ENCODE data around the gene METRNL.

METRNL gene

DNA sequence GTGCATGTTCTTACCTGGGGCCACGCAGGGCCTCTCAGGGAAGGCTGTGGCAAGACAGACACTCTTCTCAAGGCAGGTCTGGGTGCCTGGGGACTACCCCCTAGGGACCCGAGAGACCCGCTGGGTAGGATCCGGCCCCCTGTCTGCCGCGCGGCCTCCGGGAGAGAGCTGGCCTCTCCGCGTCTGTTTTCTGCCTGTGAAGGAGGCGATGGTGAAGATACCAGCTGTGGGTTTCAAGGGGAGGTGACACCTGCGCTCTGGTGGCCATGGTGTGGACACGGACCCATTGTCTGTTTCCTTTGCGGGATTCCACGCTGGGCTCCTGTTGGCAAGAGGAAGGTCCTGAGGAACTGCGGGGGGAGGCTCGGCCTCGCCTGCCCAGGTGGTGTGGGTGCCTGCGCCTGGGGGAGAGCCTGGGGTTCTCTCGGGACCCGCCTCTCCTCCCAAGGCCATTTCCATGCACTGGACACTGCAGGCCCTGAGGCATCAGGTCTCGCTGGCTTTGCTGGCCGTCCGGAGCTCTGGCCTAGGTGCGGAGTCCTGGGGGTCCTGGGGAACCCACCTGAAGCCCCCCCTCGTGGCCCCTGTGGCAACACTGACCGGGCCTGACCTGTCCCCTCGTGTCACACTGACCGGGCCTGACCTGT, 12.2 kb upstream of the METRNL start:
- no peak for DNase-seq (ENCODE audit: low read depth)

DNA sequence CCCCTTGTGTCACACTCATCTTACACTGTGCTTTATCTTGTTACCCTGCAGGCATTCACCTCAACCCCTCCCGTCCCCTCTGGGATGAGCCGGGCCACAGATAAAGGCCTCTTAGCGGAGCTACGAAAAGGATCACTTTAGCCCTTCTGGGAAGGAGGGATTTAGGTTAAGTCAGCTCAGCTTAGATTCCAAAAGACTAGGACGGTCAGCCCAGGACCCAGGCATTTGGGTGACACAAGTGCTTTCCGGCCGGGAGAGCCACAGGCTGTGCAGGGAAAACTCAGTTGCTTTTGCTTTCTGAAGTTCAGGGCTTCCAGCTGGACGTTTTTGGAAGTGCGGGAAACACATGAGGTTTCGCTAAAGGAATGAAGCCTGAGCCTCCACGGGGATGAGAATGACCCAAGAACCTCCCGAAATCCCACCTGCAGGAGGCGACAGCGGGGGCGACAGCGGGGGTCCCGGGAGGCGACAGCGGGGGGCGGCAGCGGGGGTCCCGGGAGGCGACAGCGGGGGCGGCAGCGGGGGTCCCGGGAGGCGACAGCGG, 11.6 kb upstream of the METRNL start:
- no peak for DNase-seq (ENCODE audit: low read depth)

DNA sequence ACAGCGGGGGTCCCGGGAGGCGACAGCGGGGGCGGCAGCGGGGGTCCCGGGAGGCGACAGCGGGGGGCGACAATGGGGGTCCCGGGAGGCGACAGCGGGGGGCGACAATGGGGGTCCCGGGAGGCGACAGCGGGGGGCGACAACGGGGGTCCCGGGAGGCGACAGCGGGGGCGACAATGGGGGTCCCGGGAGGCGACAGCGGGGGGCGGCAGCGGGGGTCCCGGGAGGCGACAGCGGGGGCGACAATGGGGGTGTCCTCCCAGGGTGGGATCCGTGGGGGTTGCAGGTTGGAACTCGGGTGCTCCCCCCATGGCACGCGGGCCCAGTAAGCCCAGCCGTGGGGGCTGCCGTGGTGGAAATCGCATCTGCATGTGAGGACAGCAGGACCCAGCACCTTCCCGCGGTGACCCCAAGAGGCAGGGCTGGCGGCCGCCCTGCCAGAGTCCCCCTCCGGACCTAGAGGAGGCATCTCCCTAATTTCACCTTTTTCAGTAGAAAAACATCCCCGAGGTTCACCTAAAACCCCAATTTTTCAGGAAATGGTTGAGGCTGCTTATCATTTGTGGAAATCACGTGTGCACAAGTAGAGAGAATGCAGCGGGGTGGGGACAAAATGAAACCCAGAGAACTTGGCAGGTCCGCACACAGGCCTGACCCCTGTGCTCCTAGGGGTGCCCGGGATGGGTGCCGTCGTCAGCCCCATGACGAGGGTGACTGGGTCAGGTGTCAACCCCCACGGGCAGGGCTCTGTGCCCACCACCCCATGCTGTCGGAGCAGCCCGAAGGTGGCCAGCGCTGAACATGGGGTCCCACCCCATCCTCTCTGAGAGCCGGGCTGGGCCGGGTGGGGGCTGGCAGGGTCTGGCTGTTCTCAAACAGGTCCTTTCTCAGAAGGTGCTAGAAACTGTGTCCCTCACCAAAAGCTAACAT, 10.5 kb upstream of the METRNL start:
- DNase-seq (ENCODE audit: low read depth): no peak

DNA sequence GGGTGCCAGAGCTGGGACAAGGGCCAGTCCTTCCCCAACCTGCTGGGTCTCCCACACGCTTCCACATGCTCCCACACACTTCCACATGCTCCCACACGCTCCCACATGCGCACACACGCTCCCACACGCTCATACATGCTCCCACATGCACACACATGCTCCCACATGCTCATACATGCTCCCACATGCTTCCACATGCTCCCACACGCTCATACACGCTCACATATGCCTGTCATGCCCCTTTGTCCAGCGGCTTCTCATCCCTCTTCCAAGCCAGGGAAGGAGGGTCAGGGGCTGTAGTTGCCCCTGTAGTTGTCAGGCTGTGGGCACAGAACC, 9.9 kb upstream of the METRNL start:
- no peak for DNase-seq (ENCODE audit: low read depth)

DNA sequence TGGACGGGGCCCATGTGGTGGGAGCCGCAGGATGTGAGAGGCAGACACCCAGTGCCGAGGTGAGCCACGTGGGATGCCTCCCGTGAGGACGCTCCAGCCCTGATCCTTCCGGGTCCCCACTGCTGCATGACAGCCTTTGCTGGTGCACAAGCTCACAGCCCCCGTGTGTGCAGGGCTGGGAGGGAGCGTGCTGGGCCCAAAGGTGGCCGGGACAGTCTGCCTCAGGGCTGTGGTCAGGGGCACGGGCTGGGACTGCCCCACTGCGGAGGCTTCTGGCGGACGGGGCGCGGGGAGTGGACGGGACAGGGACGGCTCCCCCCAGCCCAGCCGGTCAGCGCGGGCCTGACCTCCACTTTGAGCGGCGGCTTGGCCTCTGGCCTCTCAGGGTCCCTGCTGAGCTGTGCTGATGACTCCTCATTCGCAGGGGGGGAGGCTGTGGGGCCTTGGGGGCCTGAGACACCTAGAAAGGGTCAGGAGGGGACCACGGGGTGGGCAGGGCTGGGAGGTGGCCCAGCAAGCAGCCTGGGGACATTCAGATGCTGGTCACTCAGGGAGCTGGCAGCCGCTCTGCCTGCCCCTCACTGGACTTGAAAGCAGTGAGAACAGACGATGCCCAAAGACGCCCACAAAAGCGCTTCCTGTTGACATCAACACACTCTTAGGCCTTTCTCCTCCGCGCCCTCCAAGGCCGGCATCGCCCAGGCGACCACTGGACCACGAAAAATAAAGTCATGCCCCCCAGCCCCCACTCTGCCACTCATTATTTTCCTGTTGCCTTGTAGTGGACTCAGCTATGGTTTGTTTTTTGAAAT, 9.3 kb upstream of the METRNL start:
- DNase-seq (ENCODE audit: low read depth): no peak

DNA sequence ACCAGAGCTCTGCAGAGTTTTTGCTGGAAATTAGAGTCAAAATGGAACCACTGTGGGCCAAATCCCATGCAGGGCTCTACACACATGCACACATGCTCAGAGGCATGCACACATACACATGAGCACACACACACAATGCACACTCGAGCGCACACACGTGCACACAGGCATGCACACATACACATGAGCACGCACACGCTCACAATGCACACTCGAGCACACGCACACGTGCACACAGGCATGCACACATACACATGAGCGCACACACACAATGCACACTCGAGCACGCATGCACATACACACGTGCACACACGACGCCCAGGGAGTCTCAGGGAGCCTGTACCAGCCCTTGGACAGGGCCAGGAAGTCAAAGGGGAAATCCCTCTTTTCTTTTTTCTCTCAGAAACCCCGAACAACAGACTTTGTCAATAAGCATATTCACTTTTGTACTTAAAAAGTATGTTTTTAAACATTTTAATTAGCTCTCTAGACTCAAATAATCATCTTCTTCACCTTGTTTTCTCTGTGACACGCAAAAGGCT, 8.5 kb upstream of the METRNL start:
- no peak for DNase-seq (ENCODE audit: low read depth)

DNA sequence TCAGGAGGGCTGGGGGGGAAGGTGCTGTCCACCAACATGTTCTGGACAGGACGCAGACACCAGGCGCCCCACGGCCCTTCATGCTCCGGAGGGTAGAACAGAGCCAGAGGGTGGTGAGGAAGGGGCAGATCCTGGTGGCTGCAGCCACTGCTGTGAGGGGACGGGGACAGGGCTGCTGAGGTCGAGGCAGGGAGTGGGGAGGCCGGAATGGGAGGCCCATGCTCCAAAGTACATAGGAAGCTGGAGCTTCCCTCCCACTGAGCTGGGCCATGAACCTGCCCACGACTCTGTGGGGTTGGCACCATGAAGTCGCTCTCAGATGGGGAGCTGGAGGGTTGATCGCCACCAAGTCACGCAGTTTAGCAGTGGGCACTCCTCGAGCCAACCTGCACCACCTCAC, 8.0 kb upstream of the METRNL start:
- DNase-seq (ENCODE audit: low read depth): no peak

DNA sequence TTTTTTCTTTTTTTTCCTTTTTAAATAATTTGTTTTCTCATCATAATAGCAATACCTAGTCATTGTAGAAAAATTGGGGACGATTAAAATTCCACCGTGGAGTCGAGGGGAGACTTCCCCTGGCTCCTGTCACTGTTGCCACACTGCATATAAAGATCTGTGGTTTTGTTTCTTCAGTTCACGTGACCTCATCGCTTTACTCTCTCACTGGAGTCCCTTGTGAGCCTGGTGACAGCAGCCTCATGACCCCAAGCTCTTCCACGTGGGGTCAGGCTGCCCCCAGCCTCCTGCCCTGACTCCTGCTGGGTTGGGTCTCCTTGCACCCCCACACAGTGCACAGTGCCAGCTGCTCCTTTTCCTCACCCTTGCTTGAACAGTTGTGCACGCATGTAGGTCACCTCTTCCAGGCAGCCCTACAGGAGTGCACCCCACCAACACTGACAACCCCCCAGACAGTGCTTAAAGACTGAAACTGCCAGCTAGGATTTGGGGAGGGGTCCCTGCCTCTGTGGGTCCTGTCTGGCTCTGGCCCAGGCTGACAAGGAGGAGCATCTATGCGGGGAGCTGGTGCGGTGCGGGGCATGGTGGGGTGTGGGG, 7.3 kb upstream of the METRNL start:
- no peak for DNase-seq (ENCODE audit: low read depth)

DNA sequence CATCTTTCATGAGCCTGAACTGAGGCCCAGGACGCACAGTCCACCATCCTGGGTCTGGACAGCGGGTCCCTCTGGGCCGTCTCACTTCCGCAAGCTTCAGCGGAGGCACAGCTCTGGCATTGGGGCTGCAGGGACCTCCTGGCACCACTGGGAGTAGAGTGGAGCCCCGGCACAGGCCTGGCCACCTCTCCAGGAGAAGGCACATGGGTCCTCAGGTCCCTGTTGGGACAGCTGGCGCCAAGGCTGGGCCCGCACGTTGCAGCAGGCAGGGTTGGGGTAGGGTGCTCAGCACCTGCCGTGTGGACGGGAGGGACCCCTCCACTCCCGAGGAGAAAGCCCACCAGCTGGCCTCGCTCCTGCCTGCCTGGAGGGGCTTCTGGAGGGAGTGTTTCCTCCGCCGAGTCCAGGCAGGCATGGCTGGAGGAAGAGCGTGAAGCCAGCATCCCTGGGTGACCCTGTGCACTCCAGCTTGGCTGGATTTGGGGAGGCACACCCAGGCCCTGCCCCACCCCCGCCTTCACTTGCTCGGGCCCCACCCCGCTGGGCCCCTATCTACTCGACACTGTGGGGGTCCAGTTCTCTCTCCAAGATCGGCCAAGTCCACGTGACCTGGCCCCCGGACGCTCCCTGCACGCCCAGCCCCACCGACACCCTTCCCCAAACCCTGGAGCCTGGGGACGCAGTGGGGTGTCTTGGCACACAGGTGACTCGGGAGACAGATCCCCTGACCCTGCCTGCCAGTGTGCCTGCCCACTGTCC, 6.6 kb upstream of the METRNL start:
- no peak for DNase-seq (ENCODE audit: low read depth)

DNA sequence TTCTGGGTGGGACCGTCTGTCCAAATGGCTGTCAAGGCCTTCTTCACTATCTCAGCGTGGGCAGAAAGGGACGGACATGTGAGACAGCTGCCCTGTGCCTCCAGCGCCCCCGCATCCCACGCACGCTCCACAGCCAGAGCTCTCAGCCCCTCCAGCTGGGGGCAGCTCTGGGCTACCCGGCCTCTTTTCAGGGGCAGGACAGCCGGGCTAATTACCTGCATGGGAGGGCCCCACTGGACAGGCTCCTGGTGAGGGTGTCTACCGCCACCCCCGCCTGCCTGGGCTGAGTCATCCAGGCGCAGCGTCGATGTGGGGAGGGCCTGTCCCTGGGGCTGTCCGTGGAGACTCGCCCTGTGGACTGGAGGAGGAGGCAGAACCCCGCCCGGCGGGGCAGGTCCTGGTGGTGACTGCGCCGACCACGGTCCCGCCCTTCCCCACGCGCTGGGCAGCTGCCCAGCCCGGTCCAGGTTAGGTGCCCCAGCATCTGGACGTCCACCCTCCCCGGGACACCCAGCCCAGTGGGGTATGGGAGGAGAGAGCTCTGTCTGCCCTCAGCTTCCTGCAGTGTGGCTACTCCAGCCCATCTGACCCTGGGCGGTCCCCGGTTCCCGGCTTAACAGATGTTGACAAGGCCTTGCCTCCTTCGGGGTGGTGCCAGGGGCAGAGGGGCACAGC, 5.9 kb upstream of the METRNL start:
- no peak for DNase-seq (ENCODE audit: low read depth)

DNA sequence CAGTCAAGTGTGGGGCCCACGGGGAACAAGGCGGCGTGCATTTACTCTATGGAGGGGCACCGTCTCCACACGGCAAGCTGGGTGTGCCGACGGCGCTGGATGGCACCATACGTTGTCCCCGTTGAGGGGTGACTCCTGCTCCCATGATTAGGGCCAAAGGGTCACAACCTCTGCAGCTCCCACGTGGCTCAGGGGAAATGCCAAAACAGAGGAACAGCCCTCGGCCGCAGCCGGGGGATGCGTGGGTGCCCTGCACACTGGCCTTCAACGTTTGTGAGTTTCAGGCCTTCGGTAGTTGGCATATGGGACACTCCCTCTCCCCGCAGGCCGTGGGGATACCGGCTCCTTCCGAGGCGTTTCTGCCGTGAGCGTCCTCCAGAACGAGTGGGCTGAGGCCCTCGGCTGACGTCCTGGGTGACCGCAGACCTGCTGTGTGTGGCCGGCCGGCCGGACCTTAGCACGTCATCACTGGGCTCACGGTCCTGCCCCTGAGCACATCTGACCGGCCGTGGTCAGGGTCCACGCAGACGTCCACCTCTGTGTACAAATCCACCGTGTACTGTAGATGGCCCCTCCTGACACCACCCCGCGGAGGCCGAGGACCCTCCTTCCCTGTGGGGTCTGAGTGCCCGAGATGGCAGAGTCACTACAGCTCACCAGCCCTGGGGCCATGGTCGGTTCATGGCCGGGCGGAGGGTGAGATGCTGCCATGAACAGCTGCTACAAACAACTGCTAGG, 4.8 kb upstream of the METRNL start:
- no peak for DNase-seq (ENCODE audit: low read depth)

DNA sequence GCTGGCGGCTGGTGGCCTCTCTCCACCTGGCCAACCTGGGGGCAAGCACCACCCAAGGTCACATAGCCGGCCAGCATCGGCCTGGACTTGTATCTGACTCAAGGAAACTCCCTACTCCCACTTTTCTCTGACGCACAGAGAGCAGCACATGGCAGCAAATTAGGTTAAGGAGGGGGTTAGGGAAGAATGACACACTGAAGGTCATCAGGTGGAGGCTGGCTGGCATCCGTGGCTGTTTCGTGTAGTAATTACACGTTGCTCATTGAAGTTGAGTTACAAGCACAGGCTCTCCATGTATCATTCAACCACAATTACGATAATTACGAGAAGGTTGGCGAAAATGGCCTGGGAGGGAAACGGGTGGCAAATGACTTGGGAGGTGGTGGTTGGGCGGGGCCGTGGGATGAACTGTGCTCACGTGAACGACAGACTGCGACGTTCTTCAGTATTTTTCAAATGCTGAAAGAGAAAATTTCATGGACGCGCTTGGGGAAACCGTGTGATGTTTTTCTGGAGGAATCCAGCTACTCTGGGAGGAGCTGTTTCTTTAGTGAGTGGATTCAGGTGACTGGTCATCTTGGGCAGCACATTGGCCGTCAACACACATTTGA, 4.0 kb upstream of the METRNL start:
- DNase-seq (ENCODE audit: low read depth): no peak

DNA sequence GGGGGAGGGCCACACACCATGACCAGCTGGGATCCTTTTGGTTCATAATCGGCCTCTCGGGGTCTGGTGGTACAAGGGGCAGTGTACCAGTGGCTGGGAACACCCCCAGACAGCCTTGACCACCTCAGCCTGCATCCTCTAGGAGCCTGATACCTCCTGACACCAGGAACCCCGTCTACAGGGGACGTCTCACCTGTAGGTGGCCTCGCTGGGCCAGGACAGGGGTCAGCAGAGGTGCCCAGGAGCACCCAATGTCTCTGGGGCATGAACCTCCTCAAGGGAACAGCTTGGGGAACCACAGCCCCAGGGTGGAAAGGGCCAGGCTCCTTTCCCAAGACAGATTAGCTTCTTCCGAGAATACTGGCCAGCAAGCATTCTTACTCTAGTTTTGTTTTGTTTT, 2.5 kb upstream of the METRNL start:
- no peak for DNase-seq (ENCODE audit: low read depth)

DNA sequence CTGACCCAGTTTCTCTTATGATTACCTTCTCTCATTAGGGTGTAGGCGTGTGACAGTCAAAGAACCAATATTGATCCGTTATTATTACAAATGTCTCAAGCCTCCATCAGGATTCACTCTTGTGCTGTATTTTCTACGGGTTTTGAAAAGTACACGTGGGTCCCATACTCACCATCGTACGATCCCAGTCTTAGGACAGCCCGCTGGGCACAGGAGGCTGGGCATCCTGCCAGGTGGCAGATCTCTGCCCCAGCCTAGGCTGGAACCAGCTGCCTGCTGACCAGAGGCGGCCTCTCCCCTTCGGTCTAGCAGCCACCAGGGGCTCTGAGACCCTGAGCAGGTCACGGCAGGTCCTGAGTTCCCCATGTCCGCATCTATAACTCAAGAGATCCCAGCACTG, 2.0 kb upstream of the METRNL start:
- no peak for DNase-seq (ENCODE audit: low read depth)

DNA sequence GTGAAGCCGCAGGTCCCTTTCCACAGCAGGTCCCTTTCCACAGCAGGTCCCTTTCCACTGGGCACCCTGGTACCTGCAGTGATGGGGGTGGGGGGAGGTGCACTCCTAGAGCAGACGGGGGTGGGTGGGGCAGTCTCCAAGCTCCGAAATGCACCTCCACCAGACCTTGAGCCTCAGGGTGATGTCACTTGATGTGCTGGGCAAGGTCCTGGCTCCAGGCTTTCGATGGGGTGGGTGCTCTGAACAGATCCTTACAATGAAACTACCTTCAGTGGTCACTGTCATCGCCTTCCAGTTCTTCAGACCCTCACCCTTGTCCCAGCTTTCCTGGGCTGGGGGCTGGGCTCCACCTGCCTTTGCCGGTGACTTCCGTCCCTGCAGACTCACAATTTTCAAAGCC, 1.5 kb upstream of the METRNL start:
- no peak for DNase-seq (ENCODE audit: low read depth)

DNA sequence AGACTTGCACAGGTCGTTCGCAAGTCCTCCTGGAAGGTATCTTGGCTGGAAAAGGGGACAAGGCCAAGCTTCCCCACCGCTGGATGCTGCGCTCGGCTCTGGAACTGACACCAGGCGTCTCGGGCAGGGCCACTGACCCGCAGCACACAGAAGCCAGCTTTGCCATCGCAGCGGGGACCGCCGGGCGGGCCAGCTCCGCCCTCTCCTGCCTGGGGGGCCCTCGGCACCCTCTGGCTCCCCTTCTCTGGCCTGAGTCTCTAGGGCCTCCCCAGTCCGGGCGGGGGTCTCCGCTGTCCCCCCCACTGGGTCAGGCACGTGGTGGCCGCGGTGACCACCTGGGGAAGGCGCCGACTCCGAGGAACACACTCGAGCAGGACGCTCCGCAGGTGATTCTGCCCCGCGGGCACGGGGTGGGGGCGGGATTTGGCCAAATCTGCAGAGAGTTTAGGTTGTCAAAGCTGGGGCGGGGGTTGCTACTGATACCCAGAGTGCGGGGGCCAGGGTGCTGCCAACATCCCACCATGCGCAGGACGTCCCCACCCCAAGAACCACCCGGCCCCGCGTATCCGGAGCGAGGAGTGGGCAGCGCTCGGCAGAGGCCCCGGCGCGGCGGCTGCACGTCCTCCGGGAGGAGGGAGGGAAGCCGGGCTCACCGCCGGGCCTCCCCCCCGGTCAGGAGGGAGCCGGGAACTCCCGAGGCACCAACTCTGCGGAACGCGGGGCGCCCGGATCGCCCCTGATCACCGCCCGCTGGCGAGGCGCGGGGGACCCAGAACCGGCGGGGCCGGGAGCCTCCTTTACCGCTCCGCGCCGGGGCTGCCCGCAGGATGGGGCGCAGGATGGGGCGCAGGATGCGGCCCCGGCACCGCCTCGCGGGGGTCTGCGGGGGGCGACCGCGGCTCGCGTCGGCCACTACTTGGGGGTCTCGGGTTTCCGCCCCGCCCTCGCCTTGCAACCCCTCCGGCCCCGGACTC, 744 bp upstream of the METRNL start:
- DNase-seq (ENCODE audit: low read depth): no peak

DNA sequence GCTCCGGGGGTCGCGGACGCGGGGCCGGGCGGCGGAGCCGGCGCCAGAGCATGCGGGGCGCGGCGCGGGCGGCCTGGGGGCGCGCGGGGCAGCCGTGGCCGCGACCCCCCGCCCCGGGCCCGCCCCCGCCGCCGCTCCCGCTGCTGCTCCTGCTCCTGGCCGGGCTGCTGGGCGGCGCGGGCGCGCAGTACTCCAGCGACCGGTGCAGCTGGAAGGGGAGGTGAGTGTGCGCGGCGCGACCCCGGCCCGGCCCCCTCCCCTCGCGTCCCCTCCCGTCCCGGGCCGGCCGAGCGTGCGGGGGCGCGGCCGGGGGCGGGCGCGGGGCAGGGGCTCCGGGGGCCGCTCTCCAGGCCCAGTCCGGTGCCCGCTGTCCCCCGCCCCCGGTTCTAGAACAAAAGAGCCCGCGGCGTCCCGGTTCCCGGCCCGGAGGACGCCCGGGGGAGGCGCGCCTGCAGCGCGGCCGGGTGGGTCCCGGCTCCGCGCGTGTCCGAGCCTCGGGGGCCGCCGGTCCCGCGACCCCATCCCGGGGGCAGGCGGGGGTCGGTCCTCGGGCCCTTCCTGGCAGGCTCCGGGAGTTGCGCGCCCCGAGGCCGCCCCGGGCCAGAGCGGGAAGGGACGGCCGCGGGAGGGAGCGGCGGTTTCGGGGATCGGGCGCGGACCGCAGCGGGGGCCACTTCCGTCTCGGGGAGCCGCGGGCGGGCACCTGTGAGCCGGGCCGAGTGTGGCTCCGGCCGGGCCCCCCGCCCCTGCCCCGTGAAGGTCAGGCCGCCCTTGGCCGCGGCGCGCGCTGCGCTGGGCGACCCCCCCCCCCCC, 563 bp downstream of the METRNL start:
- no peak for DNase-seq (ENCODE audit: low read depth)

DNA sequence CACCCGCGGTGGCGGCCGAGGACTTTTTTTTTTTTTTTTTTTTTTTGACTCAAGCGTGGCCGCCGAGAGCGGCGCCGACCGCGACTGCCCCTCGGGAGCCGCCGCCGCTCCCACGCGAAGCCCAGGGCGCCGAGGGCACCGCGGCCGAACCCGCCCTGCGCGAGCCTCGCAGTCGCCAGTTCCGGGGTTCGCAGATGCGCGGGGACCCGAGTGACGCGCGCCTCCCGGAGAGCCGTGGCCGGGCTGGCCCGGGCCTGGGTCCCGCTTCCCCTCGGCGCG, 1.1 kb downstream of the METRNL start:
- no peak for DNase-seq (ENCODE audit: low read depth)

All from non-pigmented ciliary epithelial cell (primary cell).